Liver (tissue), 3 donors: ENCODE measurements around the gene CPED1.

ENCODE experiments used
- HNF4A ChIP-seq, 2 donors: conservative IDR thresholded peaks; 2 replicates each; pipeline ENCODE4 v1.6.1; 2016; ENCODE audit warnings: antibody characterized with exemption in 2 of 2, mild to moderate bottlenecking in 2 of 2
- JUND ChIP-seq, 2 donors: IDR thresholded peaks; 2 replicates each; pipeline ENCODE4 v1.6.1; 2016; ENCODE audit warnings: antibody characterized with exemption in 2 of 2
- RAD21 ChIP-seq, 2 donors: IDR thresholded peaks; 2 replicates each; pipeline ENCODE4 v1.6.1; 2016; ENCODE audit warnings: antibody characterized with exemption in 2 of 2, mild to moderate bottlenecking in 2 of 2
- TF ChIP-seq, protein P1 (sequence below): fragments of 150-350 bp; IDR thresholded peaks from 2 replicates; pipeline ENCODE4 v1.5.1; 2017; ENCODE audit warnings: improper control_type of control experiment, low read depth, low read length; ENCODE audit not compliant: missing input control
- TF ChIP-seq, protein P2 (sequence below): IDR thresholded peaks from 2 replicates; pipeline ENCODE4 v1.6.1; 2016; ENCODE audit warnings: antibody characterized with exemption
- TF ChIP-seq, protein P3 (sequence below): IDR thresholded peaks from 2 replicates; pipeline ENCODE4 v1.6.1; 2016; ENCODE audit warnings: antibody characterized with exemption, mild to moderate bottlenecking
- donor health status: healthy.
- donor health status: healthy.

DNA sequence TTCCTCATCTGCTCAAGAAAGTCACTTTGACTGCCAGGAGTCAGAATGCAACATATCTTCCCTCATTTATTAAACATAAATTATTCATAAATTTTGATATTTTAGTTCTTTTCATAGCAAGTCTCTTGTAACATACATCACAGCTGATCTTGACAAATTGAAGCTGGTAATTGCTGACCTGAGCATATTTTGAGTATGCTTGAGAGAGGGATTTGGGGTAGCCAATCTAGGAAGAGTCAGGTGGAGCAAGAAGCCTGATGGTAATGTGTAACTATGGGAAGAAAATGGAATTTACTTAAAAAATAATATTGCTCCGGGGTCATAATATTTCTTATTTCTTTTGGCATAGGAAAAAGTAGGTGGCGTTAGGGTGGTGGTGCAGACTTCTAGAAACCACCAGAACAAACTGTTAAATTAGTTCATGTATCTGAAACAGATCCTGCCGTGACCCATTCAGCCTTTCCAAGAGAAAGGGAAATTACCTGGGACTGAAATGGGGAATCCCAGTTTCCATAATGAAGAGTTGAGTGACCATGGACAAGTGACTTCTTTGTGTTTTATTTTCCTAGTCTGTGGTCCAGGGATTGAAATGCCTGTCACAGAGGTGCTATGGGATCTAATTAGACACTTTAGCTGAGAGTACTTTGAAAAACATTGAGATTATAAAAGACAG lies 12.9 kb downstream of the CPED1 start:
- TF ChIP-seq, protein P1, sequence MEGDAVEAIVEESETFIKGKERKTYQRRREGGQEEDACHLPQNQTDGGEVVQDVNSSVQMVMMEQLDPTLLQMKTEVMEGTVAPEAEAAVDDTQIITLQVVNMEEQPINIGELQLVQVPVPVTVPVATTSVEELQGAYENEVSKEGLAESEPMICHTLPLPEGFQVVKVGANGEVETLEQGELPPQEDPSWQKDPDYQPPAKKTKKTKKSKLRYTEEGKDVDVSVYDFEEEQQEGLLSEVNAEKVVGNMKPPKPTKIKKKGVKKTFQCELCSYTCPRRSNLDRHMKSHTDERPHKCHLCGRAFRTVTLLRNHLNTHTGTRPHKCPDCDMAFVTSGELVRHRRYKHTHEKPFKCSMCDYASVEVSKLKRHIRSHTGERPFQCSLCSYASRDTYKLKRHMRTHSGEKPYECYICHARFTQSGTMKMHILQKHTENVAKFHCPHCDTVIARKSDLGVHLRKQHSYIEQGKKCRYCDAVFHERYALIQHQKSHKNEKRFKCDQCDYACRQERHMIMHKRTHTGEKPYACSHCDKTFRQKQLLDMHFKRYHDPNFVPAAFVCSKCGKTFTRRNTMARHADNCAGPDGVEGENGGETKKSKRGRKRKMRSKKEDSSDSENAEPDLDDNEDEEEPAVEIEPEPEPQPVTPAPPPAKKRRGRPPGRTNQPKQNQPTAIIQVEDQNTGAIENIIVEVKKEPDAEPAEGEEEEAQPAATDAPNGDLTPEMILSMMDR = no peak
- no peak for TF ChIP-seq JUND (IDR thresholded peaks at IDR 0.05)
- TF ChIP-seq, protein P2, sequence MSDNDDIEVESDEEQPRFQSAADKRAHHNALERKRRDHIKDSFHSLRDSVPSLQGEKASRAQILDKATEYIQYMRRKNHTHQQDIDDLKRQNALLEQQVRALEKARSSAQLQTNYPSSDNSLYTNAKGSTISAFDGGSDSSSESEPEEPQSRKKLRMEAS = no peak
- TF ChIP-seq RAD21 (IDR thresholded peaks at IDR 0.05) = no peak
- TF ChIP-seq, protein P3, sequence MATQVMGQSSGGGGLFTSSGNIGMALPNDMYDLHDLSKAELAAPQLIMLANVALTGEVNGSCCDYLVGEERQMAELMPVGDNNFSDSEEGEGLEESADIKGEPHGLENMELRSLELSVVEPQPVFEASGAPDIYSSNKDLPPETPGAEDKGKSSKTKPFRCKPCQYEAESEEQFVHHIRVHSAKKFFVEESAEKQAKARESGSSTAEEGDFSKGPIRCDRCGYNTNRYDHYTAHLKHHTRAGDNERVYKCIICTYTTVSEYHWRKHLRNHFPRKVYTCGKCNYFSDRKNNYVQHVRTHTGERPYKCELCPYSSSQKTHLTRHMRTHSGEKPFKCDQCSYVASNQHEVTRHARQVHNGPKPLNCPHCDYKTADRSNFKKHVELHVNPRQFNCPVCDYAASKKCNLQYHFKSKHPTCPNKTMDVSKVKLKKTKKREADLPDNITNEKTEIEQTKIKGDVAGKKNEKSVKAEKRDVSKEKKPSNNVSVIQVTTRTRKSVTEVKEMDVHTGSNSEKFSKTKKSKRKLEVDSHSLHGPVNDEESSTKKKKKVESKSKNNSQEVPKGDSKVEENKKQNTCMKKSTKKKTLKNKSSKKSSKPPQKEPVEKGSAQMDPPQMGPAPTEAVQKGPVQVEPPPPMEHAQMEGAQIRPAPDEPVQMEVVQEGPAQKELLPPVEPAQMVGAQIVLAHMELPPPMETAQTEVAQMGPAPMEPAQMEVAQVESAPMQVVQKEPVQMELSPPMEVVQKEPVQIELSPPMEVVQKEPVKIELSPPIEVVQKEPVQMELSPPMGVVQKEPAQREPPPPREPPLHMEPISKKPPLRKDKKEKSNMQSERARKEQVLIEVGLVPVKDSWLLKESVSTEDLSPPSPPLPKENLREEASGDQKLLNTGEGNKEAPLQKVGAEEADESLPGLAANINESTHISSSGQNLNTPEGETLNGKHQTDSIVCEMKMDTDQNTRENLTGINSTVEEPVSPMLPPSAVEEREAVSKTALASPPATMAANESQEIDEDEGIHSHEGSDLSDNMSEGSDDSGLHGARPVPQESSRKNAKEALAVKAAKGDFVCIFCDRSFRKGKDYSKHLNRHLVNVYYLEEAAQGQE = no peak
- TF ChIP-seq HNF4A (conservative IDR thresholded peaks at IDR 0.05) = no peak
